Measurements from ENCODE around the gene CALN1. TPM values are rescaled to one million over a fixed set of nuclear protein-coding genes. Genes with fewer than 3 reads are reported as not detected.

Gene CALN1
- total RNA-seq, 4 donors from 2014 or later = under 0.01 to 1.2 (median 0.22) TPM; not detected in 1

- H3K4me3 ChIP-seq = no peak overlapping the region
- no peaks in the 10 kb centered on the region for H3K27me3 ChIP-seq
- no peaks in the 10 kb centered on the region for H3K4me1 ChIP-seq
- no peaks in the 10 kb centered on the region for H3K36me3 ChIP-seq
- TF ChIP-seq POLR2A (IDR thresholded peaks at IDR 0.05) (no peak), EP300 (IDR thresholded peaks at IDR 0.05) (peak in 1 of 2 donors; percentile 39)
- 22 to 26% methylated on average over 11 of the region's 11 CpGs for WGBS, 2 donors
- no peak for DNase-seq (ENCODE audit: low spot score in 2 of 2)
- H3K9me3 ChIP-seq = peaks cover 0 to 16% (median 0%) of the 10 kb centered on the region in 4 donors
- no peak overlapping the region for H3K27ac ChIP-seq
Measured at GRCh38 chr7:72405418-72405817, 6.7 kb downstream of the CALN1 start.

GRCh38 chr7:72404743-72405142 is 7.4 kb downstream of the CALN1 start:
- no peak for DNase-seq (ENCODE audit: low spot score in 2 of 2)
- Histone ChIP-seq H3K9me3 (peaks cover 0 to 16% (median 0%) of the 10 kb centered on the region in 4 donors), H3K27ac (no peak overlapping the region), H3K36me3 (no peaks in the 10 kb centered on the region), H3K4me3 (no peak overlapping the region), H3K4me1 (no peaks in the 10 kb centered on the region), H3K27me3 (no peaks in the 10 kb centered on the region)
- 83 to 88% methylated on average over 5 of the region's 5 CpGs for whole genome bisulfite sequencing, 2 donors
- TF ChIP-seq CTCF (IDR thresholded peaks at IDR 0.05) (no peak), POLR2A (IDR thresholded peaks at IDR 0.05) (no peak), EP300 (IDR thresholded peaks at IDR 0.05) (no peak)

- no peak for DNase-seq (ENCODE audit: low spot score in 2 of 2)
- TF ChIP-seq CTCF (IDR thresholded peaks at IDR 0.05) = no peak
- TF ChIP-seq EP300 (IDR thresholded peaks at IDR 0.05) = no peak
- no peak for TF ChIP-seq POLR2A (IDR thresholded peaks at IDR 0.05)
- Histone ChIP-seq H3K27ac (no peak overlapping the region), H3K4me3 (no peak overlapping the region), H3K27me3 (no peaks in the 10 kb centered on the region), H3K36me3 (no peaks in the 10 kb centered on the region), H3K9me3 (peaks cover 0 to 16% (median 0%) of the 10 kb centered on the region in 4 donors), H3K4me1 (no peaks in the 10 kb centered on the region)
- 85 to 87% methylated on average over 9 of the region's 9 CpGs for WGBS, 2 donors
Measured at GRCh38 chr7:72403458-72404076, 8.6 kb downstream of the CALN1 start.

- WGBS, 2 donors = 24 to 33% methylated on average over 1 of the region's 1 CpG
- H3K4me1 ChIP-seq = no peaks in the 10 kb centered on the region
- H3K9me3 ChIP-seq = peaks cover 0 to 2% (median 0%) of the 10 kb centered on the region in 4 donors
- no peak for DNase-seq (ENCODE audit: low spot score in 2 of 2)
- H3K4me3 ChIP-seq = no peak overlapping the region
- H3K36me3 ChIP-seq = no peaks in the 10 kb centered on the region
- TF ChIP-seq POLR2A (IDR thresholded peaks at IDR 0.05) = no peak
- TF ChIP-seq CTCF (IDR thresholded peaks at IDR 0.05) = no peak
- TF ChIP-seq EP300 (IDR thresholded peaks at IDR 0.05) = no peak
- no peak overlapping the region for H3K27ac ChIP-seq
- no peaks in the 10 kb centered on the region for H3K27me3 ChIP-seq
Measured at GRCh38 chr7:72394016-72394415, 18.1 kb downstream of the CALN1 start.

GRCh38 chr7:72391821-72392377 is 20.2 kb downstream of the CALN1 start:
- Histone ChIP-seq H3K27ac (no peak overlapping the region), H3K27me3 (no peaks in the 10 kb centered on the region), H3K4me1 (no peaks in the 10 kb centered on the region), H3K9me3 (no peaks in the 10 kb centered on the region), H3K36me3 (no peaks in the 10 kb centered on the region), H3K4me3 (no peak overlapping the region)
- no peak for DNase-seq (ENCODE audit: low spot score in 2 of 2)
- TF ChIP-seq EP300 (IDR thresholded peaks at IDR 0.05) (no peak), POLR2A (IDR thresholded peaks at IDR 0.05) (no peak), CTCF (IDR thresholded peaks at IDR 0.05) (no peak)
- 89 to 95% methylated on average over 7 of the region's 7 CpGs for WGBS, 2 donors
